Tibial artery (tissue), 4 donors: ENCODE results near the gene P2RX4.

Source experiments
- DNase-seq, 2 donors: peaks; one replicate each; pipeline ENCODE4 v3.0.0-alpha.2; 2019
- H3K27ac ChIP-seq, 2 donors: fragments of 200-600 bp; sonication (generic) in 1 of 2; 1 replicate in 1 of 2; 2 replicates in 1 of 2; pipeline ENCODE4 v1.5.1; 2018 to 2019; ENCODE audit warnings: mild to moderate bottlenecking in 1 of 2
- H3K27me3 ChIP-seq, 2 donors: fragments of 200-600 bp; sonication (generic) in 1 of 2; one replicate each; pipeline versions ENCODE4 v1.5.1 to v1.6.0; 2016 to 2019
- H3K36me3 ChIP-seq, 3 donors: fragments of 200-600 bp; sonication (generic) in 2 of 3; one replicate each; pipeline ENCODE4 v1.5.1; 2016 to 2019; ENCODE audit warnings: mild to moderate bottlenecking in 2 of 3
- H3K4me1 ChIP-seq, 4 donors: fragments of 200-600 bp; sonication (generic) in 2 of 4; 1 replicate in 3 of 4; 2 replicates in 1 of 4; pipeline ENCODE4 v1.5.1; 2016 to 2019
- H3K4me3 ChIP-seq, 2 donors: fragments of 200-600 bp; sonication (generic) in 1 of 2; 1 replicate in 1 of 2; 2 replicates in 1 of 2; pipeline ENCODE4 v1.5.1; 2018 to 2019; ENCODE audit warnings: mild to moderate bottlenecking in 2 of 2
- H3K9me3 ChIP-seq, 3 donors: fragments of 200-600 bp; sonication (generic) in 1 of 3; one replicate each; pipeline ENCODE4 v1.5.1; 2016 to 2019
- CTCF ChIP-seq, 2 experiments: fragments of 200-600 bp in 1 of 2; fragments of 450-650 bp in 1 of 2; IDR thresholded peaks; one replicate each; pipeline ENCODE4 v1.5.1; 2017 to 2019; ENCODE audit warnings: antibody characterized with exemption in 2 of 2, mild to moderate bottlenecking in 1 of 2, moderate library complexity in 1 of 2
- intact Hi-C: fragments of 100-400 bp; cut with DNase I; formaldehyde crosslinking; loops from one replicate; pipeline ENCODE4 v1.15.0; 2023; ENCODE audit warnings: low total_unique reads

Gene P2RX4

GRCh38 chr12:121214166-121214777, 4.3 kb downstream of the P2RX4 start:
- Histone ChIP-seq H3K4me3 (no peak overlapping the region), H3K9me3 (no peaks in the 10 kb centered on the region), H3K4me1 (peaks cover 0 to 20% (median 17%) of the 10 kb centered on the region in 4 donors), H3K36me3 (peaks cover 0 to 19% (median 0%) of the 10 kb centered on the region in 3 donors), H3K27me3 (no peaks in the 10 kb centered on the region), H3K27ac (peak overlapping the region; percentile 7 to 23)
- intact Hi-C loops: no loop called here
- no peak for TF ChIP-seq CTCF (IDR thresholded peaks at IDR 0.05)
- no peak for DNase-seq

GRCh38 chr12:121214855-121215745, 5.2 kb downstream of the P2RX4 start:
- Histone ChIP-seq H3K36me3 (peaks cover 0 to 19% (median 0%) of the 10 kb centered on the region in 3 donors), H3K27me3 (no peaks in the 10 kb centered on the region), H3K4me1 (peaks cover 0 to 20% (median 17%) of the 10 kb centered on the region in 4 donors), H3K9me3 (no peaks in the 10 kb centered on the region), H3K4me3 (no peak overlapping the region), H3K27ac (peak overlapping the region; percentile 7 to 23)
- TF ChIP-seq CTCF (IDR thresholded peaks at IDR 0.05): no peak
- peak in 1 of 2 donors; percentile 28 for DNase-seq
- intact Hi-C loops: no loop called here

- intact Hi-C loops: no loop called here
- Histone ChIP-seq H3K9me3 (no peaks in the 10 kb centered on the region), H3K27ac (no peak overlapping the region), H3K4me3 (no peak overlapping the region), H3K27me3 (no peaks in the 10 kb centered on the region), H3K4me1 (peaks cover 0 to 14% (median 10%) of the 10 kb centered on the region in 4 donors), H3K36me3 (peaks cover 0 to 23% (median 0%) of the 10 kb centered on the region in 3 donors)
- no peak for DNase-seq
- TF ChIP-seq CTCF (IDR thresholded peaks at IDR 0.05): no peak
Observed at GRCh38 chr12:121216102-121216501, 6.2 kb downstream of the P2RX4 start.

GRCh38 chr12:121217063-121217462, 7.1 kb downstream of the P2RX4 start:
- Histone ChIP-seq H3K36me3 (peaks cover 0 to 33% (median 5%) of the 10 kb centered on the region in 3 donors), H3K27me3 (no peaks in the 10 kb centered on the region), H3K27ac (no peak overlapping the region), H3K4me3 (no peak overlapping the region), H3K9me3 (no peaks in the 10 kb centered on the region), H3K4me1 (peaks cover 0 to 10% (median 5%) of the 10 kb centered on the region in 4 donors)
- DNase-seq: no peak
- intact Hi-C loops: no loop called here
- TF ChIP-seq CTCF (IDR thresholded peaks at IDR 0.05): no peak

- Histone ChIP-seq H3K27me3 (no peaks in the 10 kb centered on the region), H3K4me3 (no peak overlapping the region), H3K9me3 (no peaks in the 10 kb centered on the region), H3K27ac (no peak overlapping the region), H3K36me3 (peaks cover 0 to 40% (median 9%) of the 10 kb centered on the region in 3 donors), H3K4me1 (peaks cover 0 to 10% (median 5%) of the 10 kb centered on the region in 4 donors)
- intact Hi-C loops: no loop called here
- no peak for DNase-seq
- TF ChIP-seq CTCF (IDR thresholded peaks at IDR 0.05): no peak
Observed at GRCh38 chr12:121217761-121218160, 7.8 kb downstream of the P2RX4 start.
